ENCODE data around the gene STYXL1. TPM values are rescaled to one million over a fixed set of nuclear protein-coding genes. Genes with fewer than 3 reads are reported as not detected.

Gene STYXL1
- total and polyA plus RNA-seq, 4 donors = 36.6 to 45.8 (median 41.3) TPM

- Histone ChIP-seq H3K4me1 (ENCODE audit: control insufficient read depth in 5 of 5, insufficient read depth in 5 of 5, low read length in 5 of 5) (no peaks in the 10 kb centered on the region), H3K27me3 (ENCODE audit: control insufficient read depth in 3 of 3, insufficient read depth in 3 of 3, low read length in 2 of 3) (no peaks in the 10 kb centered on the region), H3K9me3 (ENCODE audit: control insufficient read depth in 4 of 4, insufficient read depth in 3 of 4, low read length in 3 of 4) (peaks cover 0 to 1% (median 0%) of the 10 kb centered on the region in 4 donors), H3K36me3 (ENCODE audit: control insufficient read depth in 4 of 4, insufficient read depth in 4 of 4, low read length in 4 of 4) (peaks cover 4 to 27% (median 11%) of the 10 kb centered on the region in 4 donors), H3K27ac (ENCODE audit: low read depth in 1 of 2, low read length in 1 of 2) (no peak overlapping the region), H3K4me3 (no peak overlapping the region), H3K9ac (ENCODE audit: insufficient read depth in 1 of 2, low read length in 2 of 2) (no peak overlapping the region)
- 92 to 94% methylated on average over 6 of the region's 6 CpGs for WGBS, 2 donors
- TF ChIP-seq CTCF (IDR thresholded peaks at IDR 0.05; ENCODE audit: control extremely low read depth, extremely low read depth) = no peak
- DNase-seq (no peak), ATAC-seq (ENCODE audit: insufficient read depth, low FRiP score) (no peak)
These were observed 45.7 kb downstream of the STYXL1 start for GRCh38 chr7:76002139-76002538.

GRCh38 chr7:76000566-76000965 is 47.2 kb downstream of the STYXL1 start:
- no peaks in the 10 kb centered on the region for H3K27me3 ChIP-seq (ENCODE audit: control insufficient read depth in 3 of 3, insufficient read depth in 3 of 3, low read length in 2 of 3)
- H3K9me3 ChIP-seq (ENCODE audit: control insufficient read depth in 4 of 4, insufficient read depth in 3 of 4, low read length in 3 of 4) = peaks cover 0 to 1% (median 0%) of the 10 kb centered on the region in 4 donors
- no peak overlapping the region for H3K9ac ChIP-seq (ENCODE audit: insufficient read depth in 1 of 2, low read length in 2 of 2)
- 95 to 96% methylated on average over 11 of the region's 11 CpGs for WGBS, 2 donors
- no peak for DNase-seq
- peaks cover 4 to 27% (median 18%) of the 10 kb centered on the region in 4 donors for H3K36me3 ChIP-seq (ENCODE audit: control insufficient read depth in 4 of 4, insufficient read depth in 4 of 4, low read length in 4 of 4)
- H3K4me1 ChIP-seq (ENCODE audit: control insufficient read depth in 5 of 5, insufficient read depth in 5 of 5, low read length in 5 of 5) = no peaks in the 10 kb centered on the region
- H3K27ac ChIP-seq (ENCODE audit: low read depth in 1 of 2, low read length in 1 of 2) = no peak overlapping the region
- H3K4me3 ChIP-seq = no peak overlapping the region
- no peak for ATAC-seq (ENCODE audit: insufficient read depth, low FRiP score)
- no peak for TF ChIP-seq CTCF (IDR thresholded peaks at IDR 0.05; ENCODE audit: control extremely low read depth, extremely low read depth)

GRCh38 chr7:75998038-75998437 is 49.8 kb downstream of the STYXL1 start:
- peaks cover 0 to 12% (median 4%) of the 10 kb centered on the region in 5 donors for H3K4me1 ChIP-seq (ENCODE audit: control insufficient read depth in 5 of 5, insufficient read depth in 5 of 5, low read length in 5 of 5)
- no peak for DNase-seq
- WGBS, 2 donors = 94 to 95% methylated on average over 1 of the region's 1 CpG
- peaks cover under 1 to 25% (median 10%) of the 10 kb centered on the region in 4 donors for H3K36me3 ChIP-seq (ENCODE audit: control insufficient read depth in 4 of 4, insufficient read depth in 4 of 4, low read length in 4 of 4)
- TF ChIP-seq CTCF (IDR thresholded peaks at IDR 0.05; ENCODE audit: control extremely low read depth, extremely low read depth) = no peak
- no peak overlapping the region for H3K27ac ChIP-seq (ENCODE audit: low read depth in 1 of 2, low read length in 1 of 2)
- no peak overlapping the region for H3K9ac ChIP-seq (ENCODE audit: insufficient read depth in 1 of 2, low read length in 2 of 2)
- no peak overlapping the region for H3K4me3 ChIP-seq
- peaks cover 0 to 1% (median 0%) of the 10 kb centered on the region in 4 donors for H3K9me3 ChIP-seq (ENCODE audit: control insufficient read depth in 4 of 4, insufficient read depth in 3 of 4, low read length in 3 of 4)
- no peaks in the 10 kb centered on the region for H3K27me3 ChIP-seq (ENCODE audit: control insufficient read depth in 3 of 3, insufficient read depth in 3 of 3, low read length in 2 of 3)
- ATAC-seq (ENCODE audit: insufficient read depth, low FRiP score) = no peak

DNA sequence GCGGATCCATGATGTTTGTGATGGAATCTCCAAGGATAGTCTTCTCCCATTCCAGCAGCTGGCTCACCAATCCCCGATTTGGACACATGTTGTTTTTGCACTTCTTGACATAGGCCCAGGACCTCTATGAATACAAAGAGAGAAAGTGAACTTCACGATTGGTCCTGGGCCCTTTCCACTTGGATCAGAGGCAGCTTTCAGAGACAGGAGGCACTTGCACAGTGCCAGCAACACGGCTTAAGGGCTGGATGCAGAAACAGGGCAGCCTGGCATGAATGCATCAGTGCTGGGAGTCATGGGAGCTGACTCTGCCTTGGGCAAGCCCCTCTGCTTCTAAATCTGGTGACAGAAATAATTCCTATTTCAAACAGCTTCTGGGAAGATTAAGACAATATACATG is 51.3 kb downstream of the STYXL1 start:
- Histone ChIP-seq H3K4me1 (ENCODE audit: control insufficient read depth in 5 of 5, insufficient read depth in 5 of 5, low read length in 5 of 5) (peaks cover 0 to 12% (median 4%) of the 10 kb centered on the region in 5 donors), H3K27me3 (ENCODE audit: control insufficient read depth in 3 of 3, insufficient read depth in 3 of 3, low read length in 2 of 3) (no peaks in the 10 kb centered on the region), H3K27ac (ENCODE audit: low read depth in 1 of 2, low read length in 1 of 2) (no peak overlapping the region), H3K4me3 (no peak overlapping the region), H3K36me3 (ENCODE audit: control insufficient read depth in 4 of 4, insufficient read depth in 4 of 4, low read length in 4 of 4) (peaks cover 0 to 19% (median 7%) of the 10 kb centered on the region in 4 donors), H3K9ac (ENCODE audit: insufficient read depth in 1 of 2, low read length in 2 of 2) (no peak overlapping the region), H3K9me3 (ENCODE audit: control insufficient read depth in 4 of 4, insufficient read depth in 3 of 4, low read length in 3 of 4) (peaks cover 0 to 1% (median 0%) of the 10 kb centered on the region in 4 donors)
- no peak for TF ChIP-seq CTCF (IDR thresholded peaks at IDR 0.05; ENCODE audit: control extremely low read depth, extremely low read depth)
- DNase-seq = no peak
- no peak for ATAC-seq (ENCODE audit: insufficient read depth, low FRiP score)
- WGBS, 2 donors = 86 to 91% methylated on average over 4 of the region's 4 CpGs
